SK-N-SH treated with all-trans-retinoic acid at 6 μM for 48 hours (cell line): ENCODE results near the gene TNFRSF18.

Experiments
- ATAC-seq: fragments of 200-7000 bp; cut with Tn5 transposase; 3 replicates; pipeline ENCODE4 v1.9.1; 2020; ENCODE audit warnings: mild to moderate bottlenecking, moderate library complexity
- BACH2 ChIP-seq: fragments of 250-450 bp; sonication (Bioruptor Pico); IDR thresholded peaks from 2 replicates; pipeline ENCODE4 v1.9.0; 2021; ENCODE audit warnings: mild to moderate bottlenecking, borderline replicate concordance
- CREB5 ChIP-seq: fragments of 250-450 bp; sonication (Bioruptor Pico); IDR thresholded peaks from 2 replicates; pipeline ENCODE4 v1.5.1; 2020; ENCODE audit warnings: low read depth, mild to moderate bottlenecking, moderate library complexity
- CSRNP3 ChIP-seq: fragments of 250-450 bp; sonication (Bioruptor Pico); IDR thresholded peaks from 2 replicates; pipeline ENCODE4 v1.5.1; 2021; ENCODE audit warnings: mild to moderate bottlenecking, moderate library complexity
- ESRRG ChIP-seq: fragments of 250-450 bp; sonication (Bioruptor Pico); IDR thresholded peaks from 2 replicates; pipeline ENCODE4 v1.6.1; 2021; ENCODE audit warnings: mild to moderate bottlenecking
- GLIS3 ChIP-seq: fragments of 250-450 bp; sonication (Bioruptor Pico); IDR thresholded peaks from 2 replicates; pipeline ENCODE4 v1.5.0; 2020; ENCODE audit warnings: mild to moderate bottlenecking, moderate library complexity
- ISL1 ChIP-seq: fragments of 250-450 bp; sonication (Bioruptor Pico); IDR thresholded peaks from 2 replicates; pipeline ENCODE4 v2.1.2; 2022; ENCODE audit warnings: mild to moderate bottlenecking, moderate library complexity
- OSR1 ChIP-seq: fragments of 250-450 bp; sonication (Bioruptor Pico); IDR thresholded peaks from 2 replicates; pipeline ENCODE4 v1.8.0; 2022; ENCODE audit warnings: moderate library complexity, mild to moderate bottlenecking, inconsistent platforms
- PATZ1 ChIP-seq: fragments of 250-450 bp; sonication (Bioruptor Pico); IDR thresholded peaks from 2 replicates; pipeline ENCODE4 v1.8.0; 2020; ENCODE audit warnings: mild to moderate bottlenecking, moderate library complexity, borderline replicate concordance
- POU6F1 ChIP-seq: fragments of 250-450 bp; sonication (Bioruptor Pico); IDR thresholded peaks from 2 replicates; pipeline ENCODE4 v1.8.0; 2021; ENCODE audit warnings: low read depth, mild to moderate bottlenecking, moderate library complexity, borderline replicate concordance
- PPARA ChIP-seq: fragments of 250-450 bp; sonication (Bioruptor Pico); IDR thresholded peaks from 2 replicates; pipeline ENCODE4 v1.5.0; 2020; ENCODE audit warnings: mild to moderate bottlenecking, borderline replicate concordance
- SNAI2 ChIP-seq: fragments of 250-450 bp; sonication (Bioruptor Pico); IDR thresholded peaks from 2 replicates; pipeline ENCODE4 v1.5.0; 2020; ENCODE audit warnings: mild to moderate bottlenecking, moderate library complexity
- TCF4 ChIP-seq: fragments of 250-450 bp; sonication (Bioruptor Pico); IDR thresholded peaks from 2 replicates; pipeline ENCODE4 v1.8.0; 2021; ENCODE audit warnings: mild to moderate bottlenecking, moderate library complexity, borderline replicate concordance
- TOX ChIP-seq: fragments of 250-450 bp; sonication (Bioruptor Pico); IDR thresholded peaks from 2 replicates; pipeline ENCODE4 v1.8.0; 2021; ENCODE audit warnings: mild to moderate bottlenecking, moderate library complexity, borderline replicate concordance
- TSHZ2 ChIP-seq: fragments of 250-450 bp; sonication (Bioruptor Pico); IDR thresholded peaks from 2 replicates; pipeline ENCODE4 v1.5.0; 2020; ENCODE audit warnings: mild to moderate bottlenecking, moderate library complexity
- ZC3H10 ChIP-seq: fragments of 250-450 bp; sonication (Bioruptor Pico); IDR thresholded peaks from 2 replicates; pipeline ENCODE4 v1.5.1; 2021; ENCODE audit warnings: mild to moderate bottlenecking, moderate library complexity
- ZFP30 ChIP-seq: fragments of 450-650 bp; formaldehyde crosslinking; IDR thresholded peaks from 2 replicates; pipeline ENCODE4 v1.5.0; 2022; ENCODE audit warnings: mild to moderate bottlenecking, moderate library complexity
- ZNF565 ChIP-seq: fragments of 450-650 bp; formaldehyde crosslinking; conservative IDR thresholded peaks from 2 replicates; pipeline ENCODE4 v1.5.0; 2020; ENCODE audit warnings: low read depth, mild to moderate bottlenecking, moderate library complexity

Gene TNFRSF18

GRCh38 chr1:1217621-1218523, 11.5 kb upstream of the TNFRSF18 start:
- ATAC-seq, result no peak
- TF ChIP-seq TOX (no peak), CSRNP3 (no peak), TCF4 (CRISPR knock-in tag) (no peak), BACH2 (CRISPR knock-in tag) (no peak), SNAI2 (no peak), PATZ1 (CRISPR knock-in tag) (no peak), ZNF565 (CRISPR knock-in tag) (no peak), TSHZ2 (CRISPR knock-in tag) (no peak), CREB5 (CRISPR knock-in tag) (no peak), PPARA (CRISPR knock-in tag) (no peak), POU6F1 (CRISPR knock-in tag) (no peak)

GRCh38 chr1:1216770-1217620, 10.6 kb upstream of the TNFRSF18 start:
- ATAC-seq, result no peak
- no peak for TF ChIP-seq ISL1
- no peak for TF ChIP-seq TOX
- TF ChIP-seq CSRNP3, result no peak
- TF ChIP-seq ZC3H10 (CRISPR knock-in tag), result no peak
- TF ChIP-seq ZFP30, result no peak
- no peak for TF ChIP-seq PATZ1 (CRISPR knock-in tag)
- no peak for TF ChIP-seq TSHZ2 (CRISPR knock-in tag)
- TF ChIP-seq OSR1 (CRISPR knock-in tag), result no peak
- TF ChIP-seq POU6F1 (CRISPR knock-in tag), result no peak
- no peak for TF ChIP-seq ESRRG (CRISPR knock-in tag)
- no peak for TF ChIP-seq TCF4 (CRISPR knock-in tag)
- no peak for TF ChIP-seq ZNF565 (CRISPR knock-in tag)
- no peak for TF ChIP-seq GLIS3 (CRISPR knock-in tag)
